ENCODE results near the gene OSBPL8. TPM values are rescaled to one million over a fixed set of nuclear protein-coding genes. Genes with fewer than 3 reads are reported as not detected.

OSBPL8 gene
- total RNA-seq, 4 donors from 2014 or later: 15.5 to 241 (median 29.4) TPM

- no peaks in the 10 kb centered on the region for H3K27me3 ChIP-seq
- 94 to 100% methylated on average over 1 of the region's 1 CpG for WGBS, 2 donors (ENCODE audit: low coverage in 1 of 2)
- intact Hi-C loops (cut with DNase I; ENCODE audit: low total_unique reads): loop anchor here (10.0 kb wide), 1 partner anchor 971 kb away; no protein-coding TSS in a partner anchor
- H3K9me3 ChIP-seq: no peaks in the 10 kb centered on the region
- in situ Hi-C loops (cut with MboI; ENCODE audit: low pct_ligation_motif_present in 1 of 4, low pct_unique_long_range_greater_than_20kb in 1 of 4, low sequenced_read_pairs in 3 of 4): no loop called here
- peaks cover 0 to 7% (median 3%) of the 10 kb centered on the region in 4 donors for H3K36me3 ChIP-seq
- H3K4me1 ChIP-seq: no peaks in the 10 kb centered on the region
- no peak for TF ChIP-seq EP300 (IDR thresholded peaks at IDR 0.05; ENCODE audit: low read depth)
- no peak for TF ChIP-seq CTCF (IDR thresholded peaks at IDR 0.05)
- TF ChIP-seq POLR2AphosphoS5 (IDR thresholded peaks at IDR 0.05): no peak
- TF ChIP-seq POLR2A (IDR thresholded peaks at IDR 0.05): no peak
- no peak for DNase-seq
- H3K27ac ChIP-seq: no peak overlapping the region
- no peak overlapping the region for H3K4me3 ChIP-seq
Measured at GRCh38 chr12:76356071-76356470, 203.5 kb downstream of the OSBPL8 start.

- H3K4me1 ChIP-seq: peaks cover 3 to 19% (median 11%) of the 10 kb centered on the region in 4 donors
- peak in 2 of 3 donors; percentile 35 to 63 for TF ChIP-seq POLR2AphosphoS5 (IDR thresholded peaks at IDR 0.05)
- no peak for TF ChIP-seq EP300 (IDR thresholded peaks at IDR 0.05; ENCODE audit: low read depth)
- peak; percentile 50 for TF ChIP-seq POLR2A (IDR thresholded peaks at IDR 0.05)
- peak in 4 of 5 experiments; percentile 14 to 54 (median 30) for TF ChIP-seq CTCF (IDR thresholded peaks at IDR 0.05)
- no peaks in the 10 kb centered on the region for H3K27me3 ChIP-seq
- WGBS, 2 donors (ENCODE audit: low coverage in 1 of 2): 4% methylated on average over 39 of the region's 49 CpGs; no CpG with 5 or more reads in 1 of the 2 donors
- peak within 1 kb of the TSS; percentile 78 to 89 (median 86) for H3K27ac ChIP-seq
- intact Hi-C loops (cut with DNase I; ENCODE audit: low total_unique reads) (no loop called here), in situ Hi-C loops (cut with MboI; ENCODE audit: low pct_ligation_motif_present in 1 of 4, low pct_unique_long_range_greater_than_20kb in 1 of 4, low sequenced_read_pairs in 3 of 4) (no loop called here)
- peak within 1 kb of the TSS; percentile 51 to 71 (median 68) for H3K4me3 ChIP-seq
- H3K9me3 ChIP-seq: no peaks in the 10 kb centered on the region
- DNase-seq: peak; percentile 91
- no peaks in the 10 kb centered on the region for H3K36me3 ChIP-seq
Measured at GRCh38 chr12:76348079-76348901, 211.3 kb downstream of the OSBPL8 start, which contains the start of gene BBS10. Gene BBS10 (minus strand): TSS chr12:76348415. CDS start chr12:76348358, 57 bp downstream.

- intact Hi-C loops (cut with DNase I; ENCODE audit: low total_unique reads) (no loop called here), in situ Hi-C loops (cut with MboI; ENCODE audit: low pct_ligation_motif_present in 1 of 4, low pct_unique_long_range_greater_than_20kb in 1 of 4, low sequenced_read_pairs in 3 of 4) (no loop called here)
- H3K36me3 ChIP-seq: no peaks in the 10 kb centered on the region
- no peak for DNase-seq
- peak overlapping the region in 1 of 4 donors; percentile 71 for H3K4me3 ChIP-seq
- WGBS, 2 donors (ENCODE audit: low coverage in 1 of 2): 64 to 87% methylated on average over 4 of the region's 4 CpGs
- H3K4me1 ChIP-seq: peaks cover 3 to 19% (median 11%) of the 10 kb centered on the region in 4 donors
- no peaks in the 10 kb centered on the region for H3K27me3 ChIP-seq
- TF ChIP-seq CTCF (IDR thresholded peaks at IDR 0.05): no peak
- TF ChIP-seq EP300 (IDR thresholded peaks at IDR 0.05; ENCODE audit: low read depth): no peak
- TF ChIP-seq POLR2AphosphoS5 (IDR thresholded peaks at IDR 0.05): no peak
- TF ChIP-seq POLR2A (IDR thresholded peaks at IDR 0.05): no peak
- H3K27ac ChIP-seq: peak overlapping the region in 3 of 4 donors; percentile 78 to 87 (median 84)
- H3K9me3 ChIP-seq: no peaks in the 10 kb centered on the region
Measured at GRCh38 chr12:76346798-76347420, 212.7 kb downstream of the OSBPL8 start.

- DNase-seq: no peak
- TF ChIP-seq CTCF (IDR thresholded peaks at IDR 0.05) (no peak), EP300 (IDR thresholded peaks at IDR 0.05; ENCODE audit: low read depth) (no peak), POLR2A (IDR thresholded peaks at IDR 0.05) (no peak), POLR2AphosphoS5 (IDR thresholded peaks at IDR 0.05) (no peak)
- intact Hi-C loops (cut with DNase I; ENCODE audit: low total_unique reads): no loop called here
- Histone ChIP-seq H3K4me1 (peaks cover 3 to 19% (median 11%) of the 10 kb centered on the region in 4 donors), H3K4me3 (no peak overlapping the region), H3K9me3 (no peaks in the 10 kb centered on the region), H3K36me3 (no peaks in the 10 kb centered on the region), H3K27ac (no peak overlapping the region), H3K27me3 (no peaks in the 10 kb centered on the region)
- in situ Hi-C loops (cut with MboI; ENCODE audit: low pct_ligation_motif_present in 1 of 4, low pct_unique_long_range_greater_than_20kb in 1 of 4, low sequenced_read_pairs in 3 of 4): no loop called here
- WGBS, 2 donors (ENCODE audit: low coverage in 1 of 2): 86 to 100% methylated on average over 4 of the region's 4 CpGs
Measured at GRCh38 chr12:76346236-76346635, 213.3 kb downstream of the OSBPL8 start.

All from transverse colon (tissue), 4 donors.